ENCODE results near the gene MMP14. TPM values are rescaled to one million over a fixed set of nuclear protein-coding genes. Genes with fewer than 3 reads are reported as not detected.

Gene MMP14
- total RNA-seq, 1 experiment from 2014 or later, result 34.8 TPM

DNA sequence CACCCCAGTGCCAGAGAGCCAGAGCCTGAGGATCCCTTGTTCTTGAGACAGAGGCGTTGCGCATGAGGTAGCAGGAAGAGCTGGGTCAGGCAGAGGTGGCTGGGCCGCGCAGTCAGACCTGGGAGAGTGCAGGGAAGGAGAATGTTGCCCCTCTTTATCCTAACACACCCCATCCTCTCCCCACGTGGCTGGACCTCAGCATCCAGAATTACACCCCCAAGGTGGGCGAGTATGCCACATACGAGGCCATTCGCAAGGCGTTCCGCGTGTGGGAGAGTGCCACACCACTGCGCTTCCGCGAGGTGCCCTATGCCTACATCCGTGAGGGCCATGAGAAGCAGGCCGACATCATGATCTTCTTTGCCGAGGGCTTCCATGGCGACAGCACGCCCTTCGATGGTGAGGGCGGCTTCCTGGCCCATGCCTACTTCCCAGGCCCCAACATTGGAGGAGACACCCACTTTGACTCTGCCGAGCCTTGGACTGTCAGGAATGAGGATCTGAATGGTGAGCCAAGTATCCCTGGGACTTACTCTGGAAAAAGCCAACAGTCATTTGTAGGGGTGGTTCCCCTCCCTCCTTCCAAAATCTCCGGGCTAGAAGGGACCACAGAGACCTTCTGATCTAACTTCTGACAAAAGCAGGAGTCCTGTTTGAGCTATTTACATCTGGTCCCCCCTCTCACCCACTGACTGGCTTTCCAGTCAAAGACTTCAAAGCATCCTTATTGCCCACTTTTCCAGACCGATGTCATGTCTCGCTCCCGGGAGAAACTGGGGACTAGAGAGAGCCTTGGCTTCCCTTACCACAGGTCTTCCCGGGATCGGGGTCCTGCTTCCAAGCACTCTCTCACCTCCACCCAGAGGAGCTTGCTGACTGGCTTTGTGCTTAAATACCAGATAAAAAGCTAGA, 6.1 kb downstream of the MMP14 start:
- no peaks in the 10 kb centered on the region for H3K79me2 ChIP-seq (ENCODE audit: low read depth)
- no peaks in the 10 kb centered on the region for H4K20me1 ChIP-seq (ENCODE audit: insufficient read depth)
- H3K36me3 ChIP-seq (ENCODE audit: low read depth), result no peaks in the 10 kb centered on the region
- intact Hi-C loops (cut with micrococcal nuclease; ENCODE audit: unreplicated experiment), result no loop called here
- ChIA-PET POLR2A (ENCODE audit: unreplicated experiment) (interaction anchor here (0.6 kb wide), 1 partner anchor 253 kb away, joined by 3 read pairs; the partner anchor contains the start of gene DAD1), CTCF (no interaction called here)
- no TSS peak for BruUV-seq (replicated peaks)
- H3K9me3 ChIP-seq (ENCODE audit: insufficient read depth, low read depth), result no peaks in the 10 kb centered on the region
- TF ChIP-seq EZH2 (IDR thresholded peaks at IDR 0.05; ENCODE audit: low read depth) (no peak), CTCF (conservative IDR thresholded peaks at IDR 0.05) (no peak)
- no peak overlapping the region for H3K27ac ChIP-seq
- no peak overlapping the region for H3K4me2 ChIP-seq
- no peak overlapping the region for H3K4me3 ChIP-seq
- H3F3A ChIP-seq (ENCODE audit: insufficient read depth, low read depth), result no peaks in the 10 kb centered on the region
- H3K4me1 ChIP-seq (replicated peaks; ENCODE audit: insufficient read depth), result no peaks in the 10 kb centered on the region
- H3K9me2 ChIP-seq (ENCODE audit: insufficient read depth), result no peaks in the 10 kb centered on the region
- no peaks in the 10 kb centered on the region for H3K27me3 ChIP-seq (ENCODE audit: insufficient read depth, low read depth)
- no peak for DNase-seq
- H2AFZ ChIP-seq, result no peak overlapping the region

- POLR2A ChIA-PET (ENCODE audit: unreplicated experiment), result interaction anchor here (0.6 kb wide), 1 partner anchor 254 kb away, joined by 3 read pairs; the partner anchor contains the start of gene DAD1
Observed at GRCh38 chr14:22843123-22843925, 6.9 kb downstream of the MMP14 start.

More at GRCh38 chr14:22843123-22843925, 6.9 kb downstream of the MMP14 start:
- no peak for TF ChIP-seq CTCF (conservative IDR thresholded peaks at IDR 0.05)
- TF ChIP-seq EZH2 (IDR thresholded peaks at IDR 0.05; ENCODE audit: low read depth), result no peak
- Histone ChIP-seq H3F3A (ENCODE audit: insufficient read depth, low read depth) (no peaks in the 10 kb centered on the region), H3K27me3 (ENCODE audit: insufficient read depth, low read depth) (no peaks in the 10 kb centered on the region), H4K20me1 (ENCODE audit: insufficient read depth) (no peaks in the 10 kb centered on the region), H3K9me2 (ENCODE audit: insufficient read depth) (no peaks in the 10 kb centered on the region), H3K4me1 (replicated peaks; ENCODE audit: insufficient read depth) (no peaks in the 10 kb centered on the region), H2AFZ (no peak overlapping the region), H3K4me2 (no peak overlapping the region), H3K27ac (no peak overlapping the region), H3K36me3 (ENCODE audit: low read depth) (no peaks in the 10 kb centered on the region), H3K9me3 (ENCODE audit: insufficient read depth, low read depth) (no peaks in the 10 kb centered on the region), H3K79me2 (ENCODE audit: low read depth) (no peaks in the 10 kb centered on the region), H3K4me3 (no peak overlapping the region)
- BruUV-seq (replicated peaks), result no TSS peak
- CTCF ChIA-PET, result no interaction called here
- DNase-seq, result no peak
- intact Hi-C loops (cut with micrococcal nuclease; ENCODE audit: unreplicated experiment), result no loop called here

All from PC-9 (cell line).